ENCODE data around the gene COL4A4.
"Not testable (repeated sequence)": the region's sequence is repeated elsewhere in the genome, so short reads cannot be mapped to it uniquely, and the experiment has no call there.

GRCh38 chr2:227065065-227065464 lies 98.9 kb downstream of the COL4A4 start:
- not testable (repeated sequence) for TF ChIP-seq EZH2phosphoT487 (IDR thresholded peaks at IDR 0.05; ENCODE audit: borderline replicate concordance, low read length); EZH2 (IDR thresholded peaks at IDR 0.05; ENCODE audit: low read length, unreplicated experiment)

Measured in PC-3 (cell line).